GM20431 (cell line): ENCODE results near the gene COX4I1.
"Not testable (repeated sequence)": the region's sequence is repeated elsewhere in the genome, so short reads cannot be mapped to it uniquely, and the experiment has no call there.

Source experiments
- in situ Hi-C: fragments of 300-500 bp; cut with MseI, MboI; formaldehyde crosslinking; loops from one replicate; pipeline ENCODE4 v1.15.0; 2020; ENCODE audit warnings: low sequenced_read_pairs; ENCODE audit not compliant: unreplicated experiment

Gene COX4I1

DNA sequence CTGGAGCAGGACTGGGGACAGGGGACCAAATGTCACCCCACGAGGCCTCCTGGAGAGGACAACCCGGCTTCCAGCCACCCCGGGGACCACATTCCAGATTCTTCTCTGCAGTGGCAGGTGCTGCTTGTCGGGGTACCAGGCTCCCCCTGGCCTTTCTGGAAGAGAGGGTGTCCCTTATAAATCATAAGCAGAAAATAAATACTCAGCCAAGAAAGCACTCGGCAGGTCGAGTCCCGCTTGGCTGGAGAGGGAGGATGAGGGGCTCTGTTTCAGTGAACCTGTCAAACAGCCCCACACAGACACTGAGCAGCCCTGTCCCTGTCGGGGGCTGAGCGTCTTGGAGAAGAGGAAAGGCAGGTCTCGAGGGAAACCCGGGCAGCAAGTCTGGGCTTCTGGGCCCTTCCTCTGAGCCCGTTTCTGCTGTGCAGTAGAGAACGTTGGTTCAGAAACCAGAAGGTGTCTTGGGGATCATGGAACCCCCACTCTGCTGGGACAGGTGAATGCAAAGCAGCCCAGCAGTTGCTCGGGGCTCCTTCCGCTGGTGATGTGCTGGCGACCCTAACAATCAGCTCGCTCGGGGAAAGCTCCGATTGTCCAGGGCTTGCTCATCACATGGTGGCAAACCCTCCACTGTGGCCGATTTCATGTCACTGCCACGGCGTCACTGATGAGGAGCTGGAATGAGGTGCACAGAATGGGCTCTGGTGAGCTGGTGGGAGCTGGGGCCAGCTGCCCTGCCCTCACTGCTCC lies 36.6 kb downstream of the COX4I1 start:
- in situ Hi-C loops = no loop called here

GRCh38 chr16:85836706-85837582 lies 37.4 kb downstream of the COX4I1 start:
- in situ Hi-C loops = no loop called here

GRCh38 chr16:85837654-85838053 lies 38.2 kb downstream of the COX4I1 start:
- in situ Hi-C loops = not testable (repeated sequence)

DNA sequence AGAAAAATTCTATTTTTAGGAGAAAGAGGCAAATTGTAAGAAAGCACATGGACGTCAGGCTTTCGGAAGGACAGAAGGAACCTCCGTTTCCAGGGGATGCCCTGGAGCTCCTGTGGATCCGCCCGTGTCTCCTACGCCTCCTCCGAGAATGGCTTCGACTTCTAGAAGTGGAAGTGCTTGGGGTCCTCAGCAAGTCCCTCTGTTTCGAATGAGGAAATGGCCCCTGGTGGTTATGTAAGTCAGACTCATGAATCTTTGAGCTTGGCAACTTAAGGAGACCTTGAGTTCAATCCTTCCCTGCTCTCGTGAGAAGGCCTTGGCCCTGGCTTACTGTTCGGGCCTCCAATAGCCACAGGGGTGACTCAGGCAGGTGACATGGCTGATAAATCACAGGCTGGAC lies 38.9 kb downstream of the COX4I1 start:
- in situ Hi-C loops = no loop called here

DNA sequence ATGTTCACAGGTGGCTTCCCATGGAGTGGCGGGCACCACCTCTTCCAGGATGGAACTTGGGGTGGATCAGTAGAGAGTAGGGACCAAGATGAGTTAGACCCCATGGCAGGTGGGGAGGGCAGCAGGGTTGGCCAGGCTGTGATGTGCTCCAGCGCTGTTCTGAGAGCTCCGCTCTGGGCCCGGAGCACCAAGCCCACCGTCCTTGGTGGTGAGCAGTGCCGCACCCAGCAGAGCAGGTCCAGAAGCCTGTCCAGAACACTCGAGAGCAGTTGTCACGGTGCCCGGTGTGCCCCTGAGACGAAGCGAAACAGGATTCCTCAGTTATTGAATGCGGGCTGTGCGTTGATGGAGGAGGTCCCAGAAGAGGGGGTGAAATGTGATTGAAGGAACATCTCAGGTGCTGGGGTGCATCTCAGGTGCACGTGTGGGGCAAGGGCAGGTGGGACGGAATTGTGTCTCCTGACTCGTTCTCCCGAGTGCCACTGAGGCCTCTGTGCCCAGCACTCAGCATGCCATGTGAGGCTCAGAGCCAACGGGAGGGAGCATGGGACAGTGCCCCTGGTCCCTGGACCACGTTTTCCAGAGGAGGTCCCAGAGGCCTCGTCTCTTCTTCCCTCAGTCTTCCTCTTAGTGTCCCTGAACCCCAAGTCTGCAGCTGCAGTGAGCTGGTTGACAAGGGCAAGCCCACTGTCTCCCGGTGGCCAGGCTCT lies 39.5 kb downstream of the COX4I1 start:
- in situ Hi-C loops = no loop called here

- in situ Hi-C loops = no loop called here
Measured at GRCh38 chr16:85839681-85840240, 40.3 kb downstream of the COX4I1 start.

- in situ Hi-C loops = no loop called here
Measured at GRCh38 chr16:85840395-85840794, 40.9 kb downstream of the COX4I1 start.

DNA sequence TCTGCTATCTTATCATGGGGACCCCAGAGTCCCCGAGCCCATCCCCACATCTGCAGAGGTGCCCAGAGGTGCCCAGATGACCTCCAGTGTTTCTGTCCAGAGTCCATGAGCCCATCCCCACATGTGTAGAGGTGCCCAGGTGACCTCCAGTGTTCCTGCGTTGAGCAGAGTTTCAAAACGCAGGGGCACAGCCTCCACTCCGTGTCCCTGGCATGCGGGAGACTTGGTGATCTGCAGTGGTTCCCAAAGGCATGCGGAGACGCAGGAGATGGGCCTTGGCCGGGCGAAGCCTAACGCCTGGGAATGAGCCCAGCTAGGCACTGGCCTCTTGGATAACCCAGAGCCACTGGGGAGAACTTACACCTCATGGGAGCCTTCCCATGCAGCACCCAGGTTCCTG lies 41.3 kb downstream of the COX4I1 start:
- in situ Hi-C loops = no loop called here

GRCh38 chr16:85842435-85842834 lies 42.9 kb downstream of the COX4I1 start:
- in situ Hi-C loops = no loop called here

DNA sequence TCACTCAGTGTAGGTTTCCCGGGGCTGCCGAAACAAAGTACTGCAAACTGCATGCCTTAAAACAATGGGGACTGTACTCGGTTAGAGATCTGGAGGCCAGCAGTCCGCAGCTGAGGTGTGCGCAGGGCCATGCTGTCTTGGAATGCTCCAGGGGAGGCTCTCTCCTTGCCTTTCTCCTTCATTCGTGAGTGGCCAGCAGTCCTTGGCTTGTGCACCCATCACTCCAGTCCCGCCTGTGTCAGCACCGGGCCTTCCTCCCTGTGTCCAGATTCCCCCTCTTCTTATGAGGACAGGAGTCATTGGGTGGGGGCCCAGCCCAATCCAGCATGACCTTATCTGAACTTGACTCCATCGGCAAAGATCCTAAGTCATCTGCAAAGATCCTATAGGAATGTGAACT lies 43.4 kb downstream of the COX4I1 start:
- in situ Hi-C loops = no loop called here

- in situ Hi-C loops = no loop called here
Measured at GRCh38 chr16:85843471-85844168, 44.1 kb downstream of the COX4I1 start.

DNA sequence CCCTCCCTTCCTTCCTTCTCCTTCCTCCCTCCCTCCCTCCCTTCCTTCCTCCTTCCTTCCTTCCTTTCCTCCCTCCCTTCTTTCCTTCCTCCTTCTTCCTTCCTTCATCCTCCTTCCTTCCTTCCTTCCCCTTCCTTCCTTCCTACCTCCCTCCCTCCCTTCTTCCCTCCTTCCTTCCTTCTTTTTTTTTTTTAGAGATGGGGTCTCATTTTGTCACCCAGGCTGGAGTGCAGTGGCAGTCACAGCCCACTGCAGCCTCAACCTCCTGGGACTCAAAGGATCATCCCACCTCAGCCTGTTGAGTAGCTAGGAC lies 44.6 kb downstream of the COX4I1 start:
- in situ Hi-C loops = no loop called here

GRCh38 chr16:85844786-85845185 lies 45.3 kb downstream of the COX4I1 start:
- in situ Hi-C loops = no loop called here

GRCh38 chr16:85845266-85845665 lies 45.8 kb downstream of the COX4I1 start:
- in situ Hi-C loops = no loop called here

- in situ Hi-C loops = no loop called here
Measured at GRCh38 chr16:85846461-85846860, 47.0 kb downstream of the COX4I1 start.

DNA sequence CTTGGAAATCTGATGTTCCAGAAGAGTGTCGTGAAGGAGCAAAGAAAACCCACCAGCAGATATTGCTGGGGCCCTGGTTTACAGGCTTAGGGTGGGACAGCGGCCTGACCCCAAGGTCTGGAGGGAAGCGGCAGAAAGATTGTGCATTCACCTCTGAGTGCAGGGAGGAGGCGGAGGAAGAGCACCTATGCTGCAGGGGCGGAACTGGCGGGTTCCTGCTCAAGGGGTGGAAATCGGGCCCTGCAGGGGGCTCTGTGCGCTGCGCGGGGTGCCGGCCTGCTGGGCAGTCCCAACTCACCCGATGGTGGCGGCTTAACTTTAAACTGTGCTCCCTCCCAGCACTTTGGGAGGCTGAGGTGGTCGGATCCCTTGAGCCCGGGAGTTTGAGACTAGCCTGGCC lies 47.5 kb downstream of the COX4I1 start:
- in situ Hi-C loops = no loop called here

- in situ Hi-C loops = no loop called here
Measured at GRCh38 chr16:85847681-85848601, 48.4 kb downstream of the COX4I1 start.

DNA sequence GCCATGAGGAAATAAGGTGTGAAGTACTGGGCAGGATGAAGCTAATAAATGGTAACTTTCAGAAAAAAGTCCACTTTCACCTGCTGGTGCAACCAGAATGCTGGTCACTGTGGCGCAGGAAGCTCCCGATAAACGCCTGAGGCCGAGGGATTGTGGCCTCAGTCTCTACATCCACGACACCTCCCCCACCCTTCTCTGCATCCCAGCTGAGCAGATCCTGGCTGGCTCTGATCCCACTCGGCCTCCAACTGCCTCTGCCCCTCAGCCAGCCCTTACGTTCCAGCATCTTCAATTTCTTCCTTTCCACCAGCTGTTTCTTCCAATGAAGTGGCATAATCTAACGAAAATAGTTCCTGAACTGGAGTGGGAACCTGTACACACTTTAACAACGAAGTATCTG lies 49.5 kb downstream of the COX4I1 start:
- in situ Hi-C loops = no loop called here

- in situ Hi-C loops = no loop called here
Measured at GRCh38 chr16:85849388-85849787, 49.9 kb downstream of the COX4I1 start.
